GM19372 (cell line): ENCODE data around the gene PTGER4.

ENCODE experiments used
- ATAC-seq: cut with Tn5 transposase; IDR thresholded peaks from one replicate; pipeline ENCODE4 v1.9.1; 2021; ENCODE audit warnings: mild to moderate bottlenecking, low read depth, moderate library complexity; ENCODE audit not compliant: unreplicated experiment

PTGER4 gene

DNA sequence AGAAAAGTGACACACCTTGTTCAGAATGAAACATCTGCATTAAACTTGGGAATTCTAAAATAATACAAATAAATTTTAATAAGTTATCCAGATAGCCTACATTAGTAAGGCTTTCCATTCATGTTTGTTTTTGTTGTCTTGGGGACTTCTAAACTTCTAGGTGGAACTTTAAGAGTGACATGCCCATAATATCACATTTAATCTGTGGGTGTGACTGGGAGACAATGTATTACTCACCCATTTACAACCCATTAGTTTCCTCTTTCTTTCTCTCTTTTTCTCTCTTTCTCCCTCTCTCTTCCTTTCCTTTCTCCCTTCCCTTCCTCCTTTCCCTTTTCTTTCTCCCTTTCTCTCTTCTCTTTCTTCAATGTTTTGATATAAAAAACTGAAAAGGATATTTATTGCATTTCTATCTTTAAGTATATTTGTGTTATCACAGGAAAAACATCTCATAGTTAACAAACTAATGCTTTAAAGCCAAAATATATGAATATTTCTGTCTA, 12.5 kb upstream of the PTGER4 start:
- no peak for ATAC-seq

DNA sequence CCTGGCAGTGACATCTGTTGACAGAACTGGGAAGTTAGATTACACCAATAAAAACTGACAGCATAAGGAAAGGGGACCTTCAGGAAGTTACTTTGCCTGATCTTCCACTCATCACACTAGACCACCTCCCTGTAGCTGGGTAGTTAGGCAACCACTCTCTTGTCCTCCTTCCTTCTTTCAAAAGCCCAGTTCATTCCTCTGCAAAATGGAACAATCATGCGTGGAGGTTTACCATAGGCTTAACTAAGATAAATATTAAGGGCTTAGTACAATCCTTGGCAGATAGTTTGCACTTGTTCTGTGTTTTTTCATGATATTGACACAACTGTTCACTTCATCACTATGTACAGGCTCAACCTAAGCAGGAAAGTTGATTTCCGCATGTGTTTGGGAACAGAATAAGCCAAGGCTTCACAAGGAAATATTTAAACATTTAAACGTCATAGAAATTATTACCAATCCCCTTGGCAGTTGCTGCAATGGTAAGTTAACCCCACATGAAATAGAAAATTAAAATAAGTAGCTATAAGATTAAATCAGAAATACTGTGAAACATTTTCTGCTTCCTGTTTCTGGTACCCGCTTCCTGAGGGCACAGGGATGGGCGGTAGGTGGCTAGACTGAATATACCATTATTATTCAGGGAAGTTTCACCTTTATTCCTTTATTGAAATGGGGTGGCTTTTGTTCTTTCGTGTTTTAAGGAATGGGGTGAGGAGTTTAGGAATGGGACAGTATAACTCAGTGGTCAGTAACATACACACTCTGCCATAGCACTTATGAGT, 9.9 kb upstream of the PTGER4 start:
- ATAC-seq: no peak

- no peak for ATAC-seq
Observed at GRCh38 chr5:40672425-40672824, 7.3 kb upstream of the PTGER4 start.

GRCh38 chr5:40674661-40675235, 5.0 kb upstream of the PTGER4 start:
- ATAC-seq: no peak

DNA sequence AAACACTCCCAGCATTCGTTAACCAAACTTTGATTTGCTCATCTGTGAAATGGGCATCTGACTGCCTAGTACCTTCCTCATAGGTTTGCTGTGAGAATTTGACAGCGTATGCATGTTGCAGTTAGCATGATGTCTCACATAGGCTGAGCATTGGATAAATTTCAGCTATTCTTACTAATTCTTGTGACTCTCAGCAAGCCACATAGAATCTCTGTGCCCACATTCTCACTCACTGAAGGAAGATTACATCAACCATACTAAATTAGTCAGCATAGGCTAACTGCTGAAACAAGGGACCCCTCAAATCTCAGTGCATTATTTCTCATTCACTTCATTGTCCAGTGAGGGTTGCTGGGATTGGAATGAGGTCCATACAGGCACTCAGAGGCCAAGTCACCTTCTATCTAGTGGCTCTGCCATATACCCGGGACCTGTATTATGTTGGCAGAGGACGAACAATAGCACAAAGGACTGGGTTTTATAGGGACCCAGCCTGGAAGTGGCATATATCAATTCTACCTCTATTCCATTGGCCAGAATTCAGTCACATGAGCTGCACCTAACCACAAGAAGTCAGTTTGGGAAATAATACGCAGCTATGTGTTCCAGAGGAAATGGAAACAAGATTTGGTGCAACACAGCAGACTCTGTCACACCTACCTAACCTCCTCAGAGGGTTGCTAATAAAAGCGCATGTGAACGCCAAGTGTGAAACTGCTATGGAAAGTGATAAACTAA, 4.2 kb upstream of the PTGER4 start:
- peak; percentile 34 for ATAC-seq

DNA sequence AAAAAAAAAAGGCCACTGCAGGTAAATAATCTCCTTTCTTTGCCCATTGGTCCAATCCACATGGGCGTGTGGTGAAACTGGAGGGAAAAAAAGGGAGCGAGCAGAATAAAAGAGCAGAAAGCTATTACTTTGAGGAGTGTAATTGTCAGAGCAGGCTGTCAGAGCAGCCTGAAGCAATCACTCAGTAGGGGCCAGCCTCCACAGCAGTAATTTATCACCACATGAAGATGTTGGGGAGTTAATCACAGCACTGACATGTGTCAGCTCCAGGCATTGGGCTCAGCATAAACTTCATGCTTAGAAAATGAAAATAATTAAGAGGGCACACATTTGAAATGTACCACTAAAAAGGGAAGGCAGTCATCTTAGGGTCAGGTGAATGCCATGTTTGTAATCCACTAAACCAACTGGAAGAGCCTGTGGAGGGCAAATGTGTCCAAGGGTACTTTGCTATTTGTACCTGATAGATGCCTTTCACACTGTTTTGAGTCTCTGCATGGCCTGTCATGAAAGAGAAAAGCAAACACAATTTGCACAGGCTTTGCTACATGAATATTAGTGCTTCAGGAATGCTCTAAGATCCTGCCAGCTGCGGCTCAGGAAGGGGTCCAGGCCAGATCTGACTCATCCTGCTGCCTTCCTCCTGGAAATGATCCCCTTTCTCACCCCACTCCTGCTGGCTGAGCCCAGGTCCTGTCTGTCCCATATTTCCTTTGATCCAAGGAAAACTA, 2.9 kb upstream of the PTGER4 start:
- ATAC-seq: no peak

DNA sequence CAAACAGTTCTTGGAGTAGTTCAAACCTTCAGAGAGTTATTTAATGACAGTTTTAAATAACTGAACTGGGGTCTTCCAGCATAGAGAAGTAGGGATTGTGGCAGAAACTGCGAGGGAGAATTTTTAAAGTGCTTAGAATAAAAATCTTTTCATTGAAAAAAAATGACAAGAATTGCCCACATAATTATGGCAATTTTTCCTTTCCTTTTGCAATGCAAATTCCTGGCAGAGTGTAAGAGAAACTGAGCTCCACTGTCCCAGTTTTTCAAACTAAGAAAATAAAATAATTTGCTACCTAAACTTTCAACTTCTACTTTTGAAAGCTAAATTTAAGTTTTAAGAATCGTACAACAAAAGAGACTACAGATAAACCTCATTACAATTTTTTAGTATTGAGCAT, 2.3 kb upstream of the PTGER4 start:
- no peak for ATAC-seq

DNA sequence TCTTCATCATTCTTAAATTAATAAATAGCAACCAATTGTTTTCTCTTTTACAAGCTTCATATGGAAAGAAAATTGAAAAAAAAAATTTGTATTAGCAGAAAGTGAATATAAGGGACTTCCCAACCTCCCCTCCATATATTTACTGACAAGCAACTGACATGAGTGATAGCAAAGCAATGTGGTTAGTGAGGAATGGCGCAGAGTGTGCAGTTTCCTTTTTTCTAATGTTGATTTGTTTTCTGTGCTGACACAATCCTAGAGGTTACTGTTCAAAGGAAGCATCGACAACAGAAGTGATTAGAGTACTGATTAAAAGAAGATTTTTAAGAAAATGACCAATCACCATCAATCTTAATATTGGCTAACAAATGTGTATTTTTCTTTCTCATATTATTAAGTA, 1.7 kb upstream of the PTGER4 start:
- no peak for ATAC-seq

DNA sequence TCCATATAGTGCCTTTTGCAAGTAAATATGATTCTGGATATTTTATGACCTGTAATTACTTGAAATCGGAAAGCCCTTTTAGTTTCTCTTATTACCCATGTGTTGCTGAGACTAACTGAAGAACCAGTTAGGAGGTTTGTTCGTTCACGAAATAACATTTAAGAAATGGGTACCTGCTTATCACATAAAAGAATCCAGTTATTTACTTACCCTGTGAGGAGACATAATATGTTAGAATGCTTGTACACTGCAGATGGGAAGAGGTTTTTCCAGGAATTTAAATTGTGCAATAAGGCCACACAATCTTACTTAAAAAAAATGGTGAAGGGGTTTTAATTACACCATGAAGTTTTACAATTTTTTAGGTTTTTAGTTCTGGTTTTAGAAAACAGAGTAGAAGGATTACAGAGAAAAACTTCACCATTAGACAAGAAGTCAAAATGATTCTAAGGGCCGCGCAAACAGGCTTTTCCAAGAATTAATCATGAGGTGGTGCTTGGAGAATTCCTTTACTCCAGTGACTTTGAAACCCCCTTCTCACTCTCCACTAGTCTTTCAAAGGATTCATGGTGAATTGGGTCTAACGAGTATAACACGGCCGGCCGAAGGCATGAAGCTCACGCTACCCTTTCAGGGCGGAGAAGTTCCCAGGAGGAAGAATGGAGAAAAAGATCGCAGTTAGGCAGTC, 1.1 kb upstream of the PTGER4 start:
- no peak for ATAC-seq

DNA sequence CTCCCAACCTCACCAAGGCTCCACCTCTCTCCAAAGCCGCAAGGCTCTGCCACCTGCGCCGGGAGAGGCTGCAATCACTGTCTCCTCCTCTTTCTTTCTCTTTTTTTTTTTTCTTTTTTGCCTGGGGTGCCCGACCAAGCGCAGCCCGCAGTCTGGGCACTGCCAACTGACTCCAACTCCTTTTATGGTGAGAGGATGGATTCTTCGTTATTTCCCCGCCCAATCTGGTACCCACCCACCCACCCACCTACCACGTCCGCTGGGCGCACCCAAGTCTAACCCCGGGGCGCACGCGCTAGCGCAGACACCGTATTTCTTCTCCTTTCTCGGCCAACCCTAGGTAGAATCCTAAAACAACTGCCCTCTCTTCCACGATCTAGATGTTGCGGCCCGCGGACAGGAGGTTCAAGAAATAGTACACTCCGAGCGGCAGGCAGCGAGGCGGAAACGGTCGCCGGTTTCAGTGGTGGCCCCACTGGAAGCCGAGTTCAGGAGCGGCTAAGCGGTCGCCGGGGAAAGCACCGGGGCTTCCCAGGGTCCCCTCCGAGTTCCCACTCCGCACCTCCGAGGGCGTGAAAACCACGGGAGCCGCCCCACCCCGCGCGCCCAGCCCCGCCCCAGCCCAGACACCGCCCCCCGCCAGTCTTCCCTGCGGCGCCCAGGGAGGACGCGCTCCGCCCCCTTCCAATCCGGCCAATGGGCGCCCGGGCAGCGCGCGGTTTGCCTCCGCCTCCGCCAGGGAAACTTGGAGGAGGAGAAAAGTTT, 385 bp upstream of the PTGER4 start:
- peak; percentile 48 for ATAC-seq

DNA sequence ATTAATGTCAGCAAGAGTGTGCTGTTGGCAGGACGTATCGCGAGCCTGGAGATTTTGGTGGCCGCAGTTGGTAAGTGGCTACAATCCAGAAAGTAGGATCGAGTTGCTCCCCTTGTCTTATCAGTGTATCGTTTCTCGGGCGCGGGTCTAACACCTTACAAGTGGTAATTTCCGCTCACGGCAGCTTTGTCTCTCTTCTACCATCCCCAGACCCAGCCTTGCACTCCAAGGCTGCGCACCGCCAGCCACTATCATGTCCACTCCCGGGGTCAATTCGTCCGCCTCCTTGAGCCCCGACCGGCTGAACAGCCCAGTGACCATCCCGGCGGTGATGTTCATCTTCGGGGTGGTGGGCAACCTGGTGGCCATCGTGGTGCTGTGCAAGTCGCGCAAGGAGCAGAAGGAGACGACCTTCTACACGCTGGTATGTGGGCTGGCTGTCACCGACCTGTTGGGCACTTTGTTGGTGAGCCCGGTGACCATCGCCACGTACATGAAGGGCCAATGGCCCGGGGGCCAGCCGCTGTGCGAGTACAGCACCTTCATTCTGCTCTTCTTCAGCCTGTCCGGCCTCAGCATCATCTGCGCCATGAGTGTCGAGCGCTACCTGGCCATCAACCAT, 1.1 kb downstream of the PTGER4 start:
- ATAC-seq: peak; percentile 3

- peak; percentile 16 for ATAC-seq
Observed at GRCh38 chr5:40681363-40682153, 1.8 kb downstream of the PTGER4 start.

DNA sequence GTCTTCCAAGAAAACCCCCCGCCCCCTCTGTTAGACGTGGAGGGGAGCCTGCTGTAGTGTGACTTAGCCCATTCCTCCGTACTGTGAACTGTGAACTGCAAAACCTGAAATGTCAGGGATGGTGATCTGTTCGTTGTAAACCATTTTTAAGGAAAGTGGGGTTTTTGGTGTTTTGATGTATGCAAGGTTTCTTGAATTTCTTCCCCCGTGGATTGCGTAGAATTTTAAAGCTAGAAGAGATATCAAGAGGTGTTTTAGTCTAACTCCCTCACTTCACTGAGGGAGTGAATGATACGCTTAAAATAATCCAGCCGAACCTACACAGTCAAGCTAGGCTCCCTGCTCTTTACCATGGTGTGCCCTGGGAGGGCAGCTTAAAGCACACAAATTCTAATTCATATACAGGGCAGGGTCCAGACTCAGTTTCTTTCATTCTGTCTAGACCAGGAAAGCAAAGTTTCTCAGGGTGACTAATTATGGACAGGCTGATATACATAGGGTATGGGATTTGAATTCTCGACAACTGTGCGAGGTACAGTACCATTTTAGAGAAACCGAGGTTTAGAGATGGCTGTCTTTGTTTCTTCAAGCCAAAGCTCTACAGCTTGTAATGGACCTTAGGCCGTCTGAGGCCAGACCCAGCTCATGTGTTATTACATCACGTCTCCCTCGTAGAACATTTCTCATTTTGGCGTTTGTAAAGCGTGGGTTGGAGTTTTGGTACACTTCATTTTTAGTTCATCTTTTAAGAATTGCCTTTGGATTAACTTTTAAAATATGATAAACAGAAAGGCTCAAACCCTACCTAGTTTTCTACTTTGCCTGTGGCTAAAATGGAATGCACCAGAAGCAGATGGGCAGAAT, 2.7 kb downstream of the PTGER4 start:
- no peak for ATAC-seq

DNA sequence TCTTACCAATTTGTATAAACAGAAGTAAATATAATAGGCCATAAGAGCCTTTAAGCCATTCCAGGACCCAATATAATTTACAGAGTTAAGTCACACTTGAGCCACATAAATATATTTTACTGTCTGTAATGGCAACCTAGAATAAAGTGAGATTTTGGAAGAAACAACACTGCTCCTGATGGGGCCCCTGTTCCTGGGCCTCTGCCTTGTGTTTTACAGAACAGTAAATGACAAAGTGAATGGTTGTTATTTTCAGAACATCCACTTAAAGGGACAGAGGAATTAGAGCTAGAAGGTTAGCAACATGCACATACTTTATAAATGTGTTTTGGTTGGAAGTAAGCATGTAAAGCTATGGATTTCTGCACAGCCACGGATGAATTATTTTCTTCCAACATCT, 3.6 kb downstream of the PTGER4 start:
- no peak for ATAC-seq

DNA sequence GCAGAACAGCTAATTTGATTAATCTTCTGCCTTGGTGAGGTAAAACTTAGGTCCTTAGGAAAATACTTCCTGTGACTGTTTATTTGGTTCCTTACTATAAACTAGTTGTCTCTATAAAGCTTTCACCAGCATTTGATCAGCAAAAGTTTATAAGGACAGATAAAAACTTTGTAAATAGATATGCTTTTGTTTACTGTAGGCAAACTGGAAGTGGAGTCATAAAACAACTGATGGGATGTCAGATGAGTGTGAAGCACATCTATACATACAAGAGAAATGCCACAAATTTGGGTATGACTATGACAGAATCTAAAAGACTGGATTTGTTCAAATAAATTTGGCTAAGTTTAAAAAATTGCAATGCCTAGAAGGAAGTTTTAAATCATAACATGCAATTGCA, 5.5 kb downstream of the PTGER4 start:
- no peak for ATAC-seq

- no peak for ATAC-seq
Observed at GRCh38 chr5:40685976-40686486, 6.3 kb downstream of the PTGER4 start.

DNA sequence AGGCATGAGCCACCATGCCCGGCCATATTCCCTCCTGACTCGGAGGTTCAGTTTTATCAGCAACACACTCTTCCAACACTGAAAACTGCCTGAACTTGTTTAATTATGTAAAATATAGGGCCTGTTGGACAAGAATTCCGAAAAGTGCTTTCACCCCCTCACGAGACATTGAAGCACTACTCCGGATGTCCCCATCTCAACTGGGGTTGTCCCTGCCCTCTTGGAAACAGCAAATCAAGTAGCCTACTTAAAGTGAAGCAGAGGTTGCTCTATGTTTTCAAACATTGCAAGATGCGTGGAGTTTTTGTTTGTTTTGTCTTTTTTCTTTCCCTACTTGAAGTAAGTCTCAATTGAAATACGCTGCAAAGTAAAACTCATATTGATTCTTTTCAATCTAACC, 7.6 kb downstream of the PTGER4 start:
- ATAC-seq: no peak
